GM23338 (cell line): ENCODE results near the gene SMOC2. TPM values are rescaled to one million over a fixed set of nuclear protein-coding genes. Genes with fewer than 3 reads are reported as not detected.

ENCODE experiments used
- ATAC-seq: fragments of 200-7000 bp; cut with Tn5 transposase; 3 replicates; pipeline ENCODE4 v1.9.1; 2020
- DNase-seq: peaks from one replicate; pipeline ENCODE4 v3.0.0-alpha.2; 2015; ENCODE audit warnings: low spot score
- H2AFZ ChIP-seq: fragments of 200-600 bp; sonication (generic); 2 replicates; pipeline ENCODE4 v1.8.0; 2016; ENCODE audit warnings: antibody characterized with exemption, mild to moderate bottlenecking, moderate library complexity
- H3F3A ChIP-seq: fragments of 200-600 bp; sonication (generic); replicated peaks from 2 replicates; pipeline ENCODE4 v1.8.0; 2017; ENCODE audit warnings: antibody characterized with exemption, mixed run types, low read depth
- H3K27ac ChIP-seq: fragments of 200-600 bp; sonication (generic); 2 replicates; pipeline ENCODE4 v1.6.1; 2016; ENCODE audit warnings: low read depth
- H3K27me3 ChIP-seq: fragments of 200-600 bp; sonication (generic); 2 replicates; pipeline ENCODE4 v1.8.0; 2016; ENCODE audit warnings: mild to moderate bottlenecking, mixed run types, moderate library complexity; ENCODE audit not compliant: insufficient read depth
- H3K36me3 ChIP-seq: fragments of 200-600 bp; sonication (generic); 2 replicates; pipeline ENCODE4 v1.8.0; 2016; ENCODE audit warnings: mild to moderate bottlenecking; ENCODE audit not compliant: insufficient read depth
- H3K4me1 ChIP-seq: fragments of 200-600 bp; sonication (generic); 2 replicates; pipeline ENCODE4 v1.8.0; 2016; ENCODE audit warnings: mild to moderate bottlenecking, moderate library complexity; ENCODE audit not compliant: insufficient read depth
- H3K4me2 ChIP-seq: fragments of 200-600 bp; sonication (generic); 2 replicates; pipeline ENCODE4 v1.7.1; 2017; ENCODE audit warnings: mixed run types
- H3K4me3 ChIP-seq: fragments of 200-600 bp; sonication (generic); 2 replicates; pipeline ENCODE4 v1.6.1; 2016; ENCODE audit warnings: mixed run types
- H3K79me2 ChIP-seq: fragments of 200-600 bp; sonication (generic); replicated peaks from 2 replicates; pipeline ENCODE4 v1.8.0; 2017; ENCODE audit warnings: mild to moderate bottlenecking; ENCODE audit not compliant: insufficient read depth
- H3K9me2 ChIP-seq: fragments of 200-600 bp; sonication (generic); 2 replicates; pipeline ENCODE4 v1.8.0; 2017; ENCODE audit not compliant: insufficient read depth
- H4K20me1 ChIP-seq: fragments of 200-600 bp; sonication (generic); replicated peaks from 2 replicates; pipeline ENCODE4 v1.8.0; 2017; ENCODE audit warnings: mild to moderate bottlenecking; ENCODE audit not compliant: insufficient read depth
- H3K27ac Mint-ChIP-seq: 2 replicates; pipeline ENCODE4 v1.8.0; 2020; ENCODE audit warnings: inconsistent platforms, mild to moderate bottlenecking, moderate library complexity, mixed read lengths
- H3K27me3 Mint-ChIP-seq: 3 replicates; pipeline ENCODE4 v1.8.0; 2022; ENCODE audit warnings: low read depth, mild to moderate bottlenecking, moderate library complexity, mixed read lengths, inconsistent platforms; ENCODE audit not compliant: insufficient read depth, poor library complexity
- H3K36me3 Mint-ChIP-seq: 3 replicates; pipeline ENCODE4 v1.8.0; 2021; ENCODE audit warnings: low read depth, mild to moderate bottlenecking, inconsistent platforms, moderate library complexity, mixed read lengths
- H3K4me1 Mint-ChIP-seq: 3 replicates; pipeline ENCODE4 v1.8.0; 2020; ENCODE audit warnings: mild to moderate bottlenecking, inconsistent platforms, mixed read lengths
- H3K4me3 Mint-ChIP-seq: 3 replicates; pipeline ENCODE4 v1.8.0; 2021; ENCODE audit warnings: moderate library complexity, mild to moderate bottlenecking, inconsistent platforms, mixed read lengths
- H3K9me3 Mint-ChIP-seq: 3 replicates; pipeline ENCODE4 v1.8.0; 2020; ENCODE audit warnings: moderate library complexity, mild to moderate bottlenecking, inconsistent platforms, mixed read lengths
- EZH2phosphoT487 ChIP-seq: fragments of 200-600 bp; sonication (generic); IDR thresholded peaks from one replicate; pipeline ENCODE4 v1.8.1; 2018; ENCODE audit warnings: antibody characterized with exemption; ENCODE audit not compliant: unreplicated experiment
- JUNB ChIP-seq: IDR thresholded peaks from one replicate; pipeline ENCODE4 v1.6.1; 2016; ENCODE audit warnings: antibody characterized with exemption; ENCODE audit not compliant: unreplicated experiment
- POLR2AphosphoS5 ChIP-seq: IDR thresholded peaks from 2 replicates; pipeline ENCODE4 v1.6.1; 2016; ENCODE audit warnings: antibody characterized with exemption, low read depth
- STAT1 ChIP-seq: IDR thresholded peaks from one replicate; pipeline ENCODE4 v1.6.1; 2016; ENCODE audit warnings: antibody characterized with exemption; ENCODE audit not compliant: unreplicated experiment
- ZNF114 ChIP-seq: fragments of 250-450 bp; sonication (Bioruptor Pico); IDR thresholded peaks from 2 replicates; pipeline ENCODE4 v1.5.0; 2020; ENCODE audit warnings: mild to moderate bottlenecking, moderate library complexity
- polyA plus RNA-seq: library from polyadenylated mRNA; unstranded; fragments of >200 nt; fragmentation: Nextera tagmentation; extraction: Ambion mirVana; gene quantifications from 2 replicates; pipeline ENCODE4 v1.2.1, GENCODE V29; 2016
- total RNA-seq: library from RNA; depleted of rRNA; stranded (reverse); fragments of >200 nt; shearing (Covaris generic); gene quantifications from 2 replicates; pipeline ENCODE4 v1.2.3, GENCODE V29; 2014
- TF ChIP-seq, protein P1 (sequence below): fragments of 250-450 bp; sonication (Bioruptor Pico); IDR thresholded peaks from 2 replicates; pipeline ENCODE4 v1.5.0; 2020; ENCODE audit warnings: mild to moderate bottlenecking, moderate library complexity
- TF ChIP-seq, protein P2 (sequence below): IDR thresholded peaks from one replicate; pipeline ENCODE4 v1.6.1; 2018; ENCODE audit warnings: antibody characterized with exemption; ENCODE audit not compliant: unreplicated experiment

SMOC2 gene
- total and polyA plus RNA-seq, 2 experiments from 2014 or later, result 4.3 to 6.5 TPM

DNA sequence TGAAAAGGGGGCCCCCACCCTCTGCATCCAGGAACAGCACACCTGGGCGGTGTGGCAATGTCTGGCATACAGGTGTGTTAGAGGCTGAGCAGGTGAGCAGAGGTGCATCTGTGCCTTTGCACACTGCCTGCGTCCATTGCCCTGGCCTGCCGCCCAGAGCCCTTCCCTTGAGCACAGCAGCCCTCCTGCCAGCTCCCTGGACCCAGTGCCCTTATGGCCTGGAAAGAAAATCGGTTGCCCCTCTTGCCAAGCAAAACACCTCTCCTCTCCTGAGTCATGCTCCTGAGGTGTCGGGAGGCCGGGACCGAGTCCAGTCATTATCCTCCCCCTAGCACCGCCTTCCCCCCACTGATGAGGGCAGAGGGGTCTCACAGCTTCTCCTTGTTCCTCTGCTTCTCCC lies 259.9 kb downstream of the SMOC2 start (continued):
- TF ChIP-seq, protein P1, sequence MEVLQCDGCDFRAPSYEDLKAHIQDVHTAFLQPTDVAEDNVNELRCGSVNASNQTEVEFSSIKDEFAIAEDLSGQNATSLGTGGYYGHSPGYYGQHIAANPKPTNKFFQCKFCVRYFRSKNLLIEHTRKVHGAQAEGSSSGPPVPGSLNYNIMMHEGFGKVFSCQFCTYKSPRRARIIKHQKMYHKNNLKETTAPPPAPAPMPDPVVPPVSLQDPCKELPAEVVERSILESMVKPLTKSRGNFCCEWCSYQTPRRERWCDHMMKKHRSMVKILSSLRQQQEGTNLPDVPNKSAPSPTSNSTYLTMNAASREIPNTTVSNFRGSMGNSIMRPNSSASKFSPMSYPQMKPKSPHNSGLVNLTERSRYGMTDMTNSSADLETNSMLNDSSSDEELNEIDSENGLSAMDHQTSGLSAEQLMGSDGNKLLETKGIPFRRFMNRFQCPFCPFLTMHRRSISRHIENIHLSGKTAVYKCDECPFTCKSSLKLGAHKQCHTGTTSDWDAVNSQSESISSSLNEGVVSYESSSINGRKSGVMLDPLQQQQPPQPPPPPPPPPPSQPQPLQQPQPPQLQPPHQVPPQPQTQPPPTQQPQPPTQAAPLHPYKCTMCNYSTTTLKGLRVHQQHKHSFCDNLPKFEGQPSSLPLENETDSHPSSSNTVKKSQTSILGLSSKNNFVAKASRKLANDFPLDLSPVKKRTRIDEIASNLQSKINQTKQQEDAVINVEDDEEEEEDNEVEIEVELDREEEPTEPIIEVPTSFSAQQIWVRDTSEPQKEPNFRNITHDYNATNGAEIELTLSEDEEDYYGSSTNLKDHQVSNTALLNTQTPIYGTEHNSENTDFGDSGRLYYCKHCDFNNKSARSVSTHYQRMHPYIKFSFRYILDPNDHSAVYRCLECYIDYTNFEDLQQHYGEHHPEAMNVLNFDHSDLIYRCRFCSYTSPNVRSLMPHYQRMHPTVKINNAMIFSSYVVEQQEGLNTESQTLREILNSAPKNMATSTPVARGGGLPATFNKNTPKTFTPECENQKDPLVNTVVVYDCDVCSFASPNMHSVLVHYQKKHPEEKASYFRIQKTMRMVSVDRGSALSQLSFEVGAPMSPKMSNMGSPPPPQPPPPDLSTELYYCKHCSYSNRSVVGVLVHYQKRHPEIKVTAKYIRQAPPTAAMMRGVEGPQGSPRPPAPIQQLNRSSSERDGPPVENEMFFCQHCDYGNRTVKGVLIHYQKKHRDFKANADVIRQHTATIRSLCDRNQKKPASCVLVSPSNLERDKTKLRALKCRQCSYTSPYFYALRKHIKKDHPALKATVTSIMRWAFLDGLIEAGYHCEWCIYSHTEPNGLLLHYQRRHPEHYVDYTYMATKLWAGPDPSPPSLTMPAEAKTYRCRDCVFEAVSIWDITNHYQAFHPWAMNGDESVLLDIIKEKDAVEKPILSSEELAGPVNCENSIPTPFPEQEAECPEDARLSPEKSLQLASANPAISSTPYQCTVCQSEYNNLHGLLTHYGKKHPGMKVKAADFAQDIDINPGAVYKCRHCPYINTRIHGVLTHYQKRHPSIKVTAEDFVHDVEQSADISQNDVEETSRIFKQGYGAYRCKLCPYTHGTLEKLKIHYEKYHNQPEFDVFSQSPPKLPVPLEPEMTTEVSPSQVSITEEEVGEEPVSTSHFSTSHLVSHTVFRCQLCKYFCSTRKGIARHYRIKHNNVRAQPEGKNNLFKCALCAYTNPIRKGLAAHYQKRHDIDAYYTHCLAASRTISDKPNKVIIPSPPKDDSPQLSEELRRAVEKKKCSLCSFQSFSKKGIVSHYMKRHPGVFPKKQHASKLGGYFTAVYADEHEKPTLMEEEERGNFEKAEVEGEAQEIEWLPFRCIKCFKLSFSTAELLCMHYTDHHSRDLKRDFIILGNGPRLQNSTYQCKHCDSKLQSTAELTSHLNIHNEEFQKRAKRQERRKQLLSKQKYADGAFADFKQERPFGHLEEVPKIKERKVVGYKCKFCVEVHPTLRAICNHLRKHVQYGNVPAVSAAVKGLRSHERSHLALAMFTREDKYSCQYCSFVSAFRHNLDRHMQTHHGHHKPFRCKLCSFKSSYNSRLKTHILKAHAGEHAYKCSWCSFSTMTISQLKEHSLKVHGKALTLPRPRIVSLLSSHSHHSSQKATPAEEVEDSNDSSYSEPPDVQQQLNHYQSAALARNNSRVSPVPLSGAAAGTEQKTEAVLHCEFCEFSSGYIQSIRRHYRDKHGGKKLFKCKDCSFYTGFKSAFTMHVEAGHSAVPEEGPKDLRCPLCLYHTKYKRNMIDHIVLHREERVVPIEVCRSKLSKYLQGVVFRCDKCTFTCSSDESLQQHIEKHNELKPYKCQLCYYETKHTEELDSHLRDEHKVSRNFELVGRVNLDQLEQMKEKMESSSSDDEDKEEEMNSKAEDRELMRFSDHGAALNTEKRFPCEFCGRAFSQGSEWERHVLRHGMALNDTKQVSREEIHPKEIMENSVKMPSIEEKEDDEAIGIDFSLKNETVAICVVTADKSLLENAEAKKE, result no peak
- no peak for TF ChIP-seq POLR2AphosphoS5

DNA sequence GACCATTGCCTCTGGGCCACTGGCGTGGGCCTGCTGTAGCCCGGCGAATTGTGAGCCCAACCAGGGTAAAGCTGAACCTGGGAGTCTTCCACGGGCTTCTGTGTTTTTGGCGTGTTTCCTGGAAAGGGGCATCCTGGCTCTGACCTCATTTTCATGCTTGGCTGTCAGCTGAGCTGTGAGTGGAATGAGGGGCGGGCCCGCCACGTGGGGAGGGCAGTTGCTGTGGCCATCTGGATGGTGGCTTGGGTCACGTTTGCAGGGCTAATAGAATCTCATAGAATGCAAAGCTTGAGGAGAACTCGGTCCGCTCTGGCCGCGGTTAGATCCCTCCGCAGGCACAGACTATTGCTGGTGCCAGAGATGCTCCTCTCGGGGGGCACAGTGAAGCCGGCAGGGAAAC lies 263.0 kb downstream of the SMOC2 start:
- Histone ChIP-seq H3K4me1 (no peaks in the 10 kb centered on the region), H4K20me1 (no peaks in the 10 kb centered on the region), H3K27ac (no peak overlapping the region), H3K4me2 (no peak overlapping the region), H3F3A (no peaks in the 10 kb centered on the region), H3K27me3 (no peaks in the 10 kb centered on the region), H3K4me3 (no peak overlapping the region), H3K36me3 (no peaks in the 10 kb centered on the region), H3K79me2 (no peaks in the 10 kb centered on the region), H3K9me2 (no peaks in the 10 kb centered on the region), H2AFZ (no peak overlapping the region)
- no peak overlapping the region for H3K27ac Mint-ChIP-seq
- H3K4me1 Mint-ChIP-seq, result peaks cover 3% of the 10 kb centered on the region
- H3K9me3 Mint-ChIP-seq, result no peaks in the 10 kb centered on the region; the same call in 1 of the 3 replicates
- ATAC-seq, result no peak
- H3K27me3 Mint-ChIP-seq, result no peaks in the 10 kb centered on the region
- DNase-seq, result no peak
- peaks cover 3% of the 10 kb centered on the region; the same call in 1 of the 3 replicates for H3K36me3 Mint-ChIP-seq
- H3K4me3 Mint-ChIP-seq, result no peak overlapping the region
- TF ChIP-seq, protein P2, sequence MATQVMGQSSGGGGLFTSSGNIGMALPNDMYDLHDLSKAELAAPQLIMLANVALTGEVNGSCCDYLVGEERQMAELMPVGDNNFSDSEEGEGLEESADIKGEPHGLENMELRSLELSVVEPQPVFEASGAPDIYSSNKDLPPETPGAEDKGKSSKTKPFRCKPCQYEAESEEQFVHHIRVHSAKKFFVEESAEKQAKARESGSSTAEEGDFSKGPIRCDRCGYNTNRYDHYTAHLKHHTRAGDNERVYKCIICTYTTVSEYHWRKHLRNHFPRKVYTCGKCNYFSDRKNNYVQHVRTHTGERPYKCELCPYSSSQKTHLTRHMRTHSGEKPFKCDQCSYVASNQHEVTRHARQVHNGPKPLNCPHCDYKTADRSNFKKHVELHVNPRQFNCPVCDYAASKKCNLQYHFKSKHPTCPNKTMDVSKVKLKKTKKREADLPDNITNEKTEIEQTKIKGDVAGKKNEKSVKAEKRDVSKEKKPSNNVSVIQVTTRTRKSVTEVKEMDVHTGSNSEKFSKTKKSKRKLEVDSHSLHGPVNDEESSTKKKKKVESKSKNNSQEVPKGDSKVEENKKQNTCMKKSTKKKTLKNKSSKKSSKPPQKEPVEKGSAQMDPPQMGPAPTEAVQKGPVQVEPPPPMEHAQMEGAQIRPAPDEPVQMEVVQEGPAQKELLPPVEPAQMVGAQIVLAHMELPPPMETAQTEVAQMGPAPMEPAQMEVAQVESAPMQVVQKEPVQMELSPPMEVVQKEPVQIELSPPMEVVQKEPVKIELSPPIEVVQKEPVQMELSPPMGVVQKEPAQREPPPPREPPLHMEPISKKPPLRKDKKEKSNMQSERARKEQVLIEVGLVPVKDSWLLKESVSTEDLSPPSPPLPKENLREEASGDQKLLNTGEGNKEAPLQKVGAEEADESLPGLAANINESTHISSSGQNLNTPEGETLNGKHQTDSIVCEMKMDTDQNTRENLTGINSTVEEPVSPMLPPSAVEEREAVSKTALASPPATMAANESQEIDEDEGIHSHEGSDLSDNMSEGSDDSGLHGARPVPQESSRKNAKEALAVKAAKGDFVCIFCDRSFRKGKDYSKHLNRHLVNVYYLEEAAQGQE, result no peak
- TF ChIP-seq ZNF114 (CRISPR knock-in tag) (no peak), EZH2phosphoT487 (no peak), JUNB (no peak), STAT1 (no peak)
- TF ChIP-seq, protein P1, result no peak
